HepG2 (cell line): ENCODE measurements around the gene VAMP4. TPM values are rescaled to one million over a fixed set of nuclear protein-coding genes. Genes with fewer than 3 reads are reported as not detected.

Experiments used
- GABPB1 ChIP-seq: IDR thresholded peaks from 2 replicates; pipeline ENCODE4 v1.6.1; 2016; ENCODE audit warnings: mild to moderate bottlenecking, missing genetic modification reagents, moderate library complexity, missing compliant biosample characterization
- HNRNPLL ChIP-seq: fragments of 200-400 bp; formaldehyde crosslinking; IDR thresholded peaks from 2 replicates; pipeline ENCODE4 v1.6.1; 2017; ENCODE audit warnings: mild to moderate bottlenecking, low read depth, low read length; ENCODE audit not compliant: poor library complexity, severe bottlenecking
- IKZF1 ChIP-seq: fragments of 450-650 bp; IDR thresholded peaks from 2 replicates; pipeline ENCODE4 v1.7.1; 2016
- JUN ChIP-seq: sonication (generic); formaldehyde crosslinking; IDR thresholded peaks from 2 replicates; pipeline ENCODE4 v1.4.0; 2020; ENCODE audit warnings: mild to moderate bottlenecking, missing genetic modification reagents
- KDM4B ChIP-seq: sonication (generic); formaldehyde crosslinking; IDR thresholded peaks from 2 replicates; pipeline ENCODE4 v1.4.0; 2020; ENCODE audit warnings: missing genetic modification reagents
- MYC ChIP-seq: sonication (generic); formaldehyde crosslinking; IDR thresholded peaks from 2 replicates; pipeline ENCODE4 v1.9.0; 2021; ENCODE audit warnings: missing genetic modification reagents, borderline replicate concordance
- PHF21A ChIP-seq: sonication (generic); formaldehyde crosslinking; IDR thresholded peaks from 2 replicates; pipeline ENCODE4 v1.5.0; 2020; ENCODE audit warnings: mild to moderate bottlenecking, missing genetic modification reagents
- SIX1 ChIP-seq: sonication (generic); formaldehyde crosslinking; IDR thresholded peaks from 2 replicates; pipeline ENCODE4 v1.4.0; 2020; ENCODE audit warnings: missing genetic modification reagents, borderline replicate concordance
- SRSF9 ChIP-seq: fragments of 200-400 bp; formaldehyde crosslinking; IDR thresholded peaks from 2 replicates; pipeline ENCODE4 v1.6.1; 2018; ENCODE audit warnings: borderline replicate concordance, mild to moderate bottlenecking, low read depth, low read length; ENCODE audit not compliant: insufficient read depth, poor library complexity, severe bottlenecking
- YEATS2 ChIP-seq: sonication (generic); formaldehyde crosslinking; IDR thresholded peaks from 2 replicates; pipeline ENCODE4 v1.4.0; 2020; ENCODE audit warnings: missing genetic modification reagents, borderline replicate concordance
- ZFP41 ChIP-seq: sonication (generic); formaldehyde crosslinking; IDR thresholded peaks from 2 replicates; pipeline ENCODE4 v1.4.0; 2020; ENCODE audit warnings: mild to moderate bottlenecking, missing genetic modification reagents, borderline replicate concordance
- ZMAT3 ChIP-seq: sonication (generic); formaldehyde crosslinking; conservative IDR thresholded peaks from 2 replicates; pipeline ENCODE4 v1.7.0; 2021; ENCODE audit warnings: missing genetic modification reagents
- ZNF143 ChIP-seq: sonication (generic); formaldehyde crosslinking; IDR thresholded peaks from 2 replicates; pipeline ENCODE4 v1.4.0; 2020; ENCODE audit warnings: missing genetic modification reagents
- ZNF235 ChIP-seq: sonication (generic); formaldehyde crosslinking; IDR thresholded peaks from 2 replicates; pipeline ENCODE4 v1.8.1; 2023; ENCODE audit warnings: mild to moderate bottlenecking, missing genetic modification reagents, borderline replicate concordance
- ZNF644 ChIP-seq: IDR thresholded peaks from 2 replicates; pipeline ENCODE4 v1.6.1; 2016; ENCODE audit warnings: low read depth
- ZNF780A ChIP-seq: sonication (generic); formaldehyde crosslinking; IDR thresholded peaks from 2 replicates; pipeline ENCODE4 v1.8.0; 2022; ENCODE audit warnings: mild to moderate bottlenecking, missing genetic modification reagents, moderate library complexity
- ZSCAN20 ChIP-seq: sonication (generic); formaldehyde crosslinking; IDR thresholded peaks from 2 replicates; pipeline ENCODE4 v1.4.0; 2020; ENCODE audit warnings: missing genetic modification reagents, mild to moderate bottlenecking, borderline replicate concordance
- polyA plus RNA-seq, 8 experiments: library from polyadenylated mRNA; depleted of rRNA in 3 of 8; stranded (reverse) in 7 of 8; unstranded in 1 of 8; fragments of >200 nt; fragmentation: Illumina TruSeq in 4 of 8; extraction: Trizol in 4 of 8; gene quantifications; 2 replicates each; pipeline versions ENCODE4 v1.2.1 to v1.2.3, GENCODE V29; 2011 to 2016; ENCODE audit warnings: low read depth in 4 of 8, missing spikeins in 1 of 8, mixed read lengths in 1 of 8; ENCODE audit not compliant: insufficient read depth in 1 of 8
- total RNA-seq, 5 experiments: library from RNA; depleted of rRNA; stranded (reverse); fragments of >200 nt; fragmentation: Illumina TruSeq; extraction: Trizol; gene quantifications; 2 replicates each; pipeline ENCODE4 v1.2.3, GENCODE V29; 2016; ENCODE audit warnings: low read depth in 1 of 5
- TF ChIP-seq, protein P1 (sequence below): sonication (generic); formaldehyde crosslinking; IDR thresholded peaks from 2 replicates; pipeline ENCODE4 v1.5.0; 2020; ENCODE audit warnings: mild to moderate bottlenecking, missing genetic modification reagents
- TF ChIP-seq, protein P2 (sequence below): sonication (generic); formaldehyde crosslinking; IDR thresholded peaks from 2 replicates; pipeline ENCODE4 v1.9.0; 2021; ENCODE audit warnings: missing genetic modification reagents, borderline replicate concordance
- TF ChIP-seq, protein P3 (sequence below): fragments of 450-650 bp; IDR thresholded peaks from 2 replicates; pipeline ENCODE4 v1.6.1; 2017; ENCODE audit warnings: mild to moderate bottlenecking
- TF ChIP-seq, protein P4 (sequence below): sonication (generic); formaldehyde crosslinking; IDR thresholded peaks from 2 replicates; pipeline ENCODE4 v1.4.0; 2020; ENCODE audit warnings: low read depth, mild to moderate bottlenecking, missing genetic modification reagents

VAMP4 gene
- total and polyA plus RNA-seq, 2 of the 13 experiments (the other 11 are each of a cell fraction or from before 2014, with no cell fraction given) = 1.4 to 2.0 TPM

DNA sequence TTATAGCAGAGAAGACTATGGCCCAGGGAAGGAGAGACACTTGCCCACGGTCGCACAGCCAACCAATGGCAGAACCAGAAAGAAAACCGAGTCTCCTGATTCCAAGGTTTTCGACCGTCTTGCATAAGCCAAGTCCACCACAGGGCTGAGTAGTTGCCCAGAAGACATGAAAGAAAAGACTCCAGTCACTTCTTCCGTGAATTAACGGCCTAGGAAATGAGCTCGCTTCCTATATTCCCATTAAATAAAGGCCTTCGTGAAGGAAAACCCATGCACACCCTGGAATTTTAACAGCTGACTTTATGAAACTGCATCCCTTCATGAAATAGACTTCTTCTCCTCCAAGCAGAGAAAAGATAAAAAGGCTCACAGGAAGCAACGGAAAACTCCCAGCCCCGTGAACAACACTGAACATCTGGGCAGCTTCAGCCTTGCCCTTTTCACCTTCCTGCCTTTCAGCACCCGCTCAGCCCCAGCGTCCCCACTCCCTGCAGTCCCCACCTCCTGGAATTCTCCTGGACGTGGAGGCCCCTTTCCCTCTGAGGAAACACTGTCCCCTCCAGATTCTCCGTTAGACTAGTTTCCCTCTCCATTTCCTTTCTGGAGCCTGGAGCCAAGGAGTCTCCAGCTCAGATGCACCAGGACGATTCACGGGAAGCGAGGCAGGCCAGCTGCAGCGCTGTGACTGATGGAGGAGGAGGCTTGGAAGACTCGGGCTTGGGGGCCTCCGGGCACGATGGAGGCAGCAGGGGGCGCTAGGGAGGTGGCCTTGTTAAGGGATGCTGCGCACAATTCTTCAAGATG is 86.7 kb downstream of the VAMP4 start (continued):
- TF ChIP-seq, protein P1, sequence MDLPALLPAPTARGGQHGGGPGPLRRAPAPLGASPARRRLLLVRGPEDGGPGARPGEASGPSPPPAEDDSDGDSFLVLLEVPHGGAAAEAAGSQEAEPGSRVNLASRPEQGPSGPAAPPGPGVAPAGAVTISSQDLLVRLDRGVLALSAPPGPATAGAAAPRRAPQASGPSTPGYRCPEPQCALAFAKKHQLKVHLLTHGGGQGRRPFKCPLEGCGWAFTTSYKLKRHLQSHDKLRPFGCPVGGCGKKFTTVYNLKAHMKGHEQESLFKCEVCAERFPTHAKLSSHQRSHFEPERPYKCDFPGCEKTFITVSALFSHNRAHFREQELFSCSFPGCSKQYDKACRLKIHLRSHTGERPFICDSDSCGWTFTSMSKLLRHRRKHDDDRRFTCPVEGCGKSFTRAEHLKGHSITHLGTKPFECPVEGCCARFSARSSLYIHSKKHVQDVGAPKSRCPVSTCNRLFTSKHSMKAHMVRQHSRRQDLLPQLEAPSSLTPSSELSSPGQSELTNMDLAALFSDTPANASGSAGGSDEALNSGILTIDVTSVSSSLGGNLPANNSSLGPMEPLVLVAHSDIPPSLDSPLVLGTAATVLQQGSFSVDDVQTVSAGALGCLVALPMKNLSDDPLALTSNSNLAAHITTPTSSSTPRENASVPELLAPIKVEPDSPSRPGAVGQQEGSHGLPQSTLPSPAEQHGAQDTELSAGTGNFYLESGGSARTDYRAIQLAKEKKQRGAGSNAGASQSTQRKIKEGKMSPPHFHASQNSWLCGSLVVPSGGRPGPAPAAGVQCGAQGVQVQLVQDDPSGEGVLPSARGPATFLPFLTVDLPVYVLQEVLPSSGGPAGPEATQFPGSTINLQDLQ (CRISPR knock-in tag) = no peak
- peak; percentile 71 for TF ChIP-seq ZNF644
- no peak for TF ChIP-seq KDM4B (CRISPR knock-in tag)
- TF ChIP-seq ZNF143 (CRISPR knock-in tag) = no peak
- no peak for TF ChIP-seq SIX1 (CRISPR knock-in tag)
- no peak for TF ChIP-seq PHF21A (CRISPR knock-in tag)
- TF ChIP-seq HNRNPLL = no peak
- TF ChIP-seq, protein P2, sequence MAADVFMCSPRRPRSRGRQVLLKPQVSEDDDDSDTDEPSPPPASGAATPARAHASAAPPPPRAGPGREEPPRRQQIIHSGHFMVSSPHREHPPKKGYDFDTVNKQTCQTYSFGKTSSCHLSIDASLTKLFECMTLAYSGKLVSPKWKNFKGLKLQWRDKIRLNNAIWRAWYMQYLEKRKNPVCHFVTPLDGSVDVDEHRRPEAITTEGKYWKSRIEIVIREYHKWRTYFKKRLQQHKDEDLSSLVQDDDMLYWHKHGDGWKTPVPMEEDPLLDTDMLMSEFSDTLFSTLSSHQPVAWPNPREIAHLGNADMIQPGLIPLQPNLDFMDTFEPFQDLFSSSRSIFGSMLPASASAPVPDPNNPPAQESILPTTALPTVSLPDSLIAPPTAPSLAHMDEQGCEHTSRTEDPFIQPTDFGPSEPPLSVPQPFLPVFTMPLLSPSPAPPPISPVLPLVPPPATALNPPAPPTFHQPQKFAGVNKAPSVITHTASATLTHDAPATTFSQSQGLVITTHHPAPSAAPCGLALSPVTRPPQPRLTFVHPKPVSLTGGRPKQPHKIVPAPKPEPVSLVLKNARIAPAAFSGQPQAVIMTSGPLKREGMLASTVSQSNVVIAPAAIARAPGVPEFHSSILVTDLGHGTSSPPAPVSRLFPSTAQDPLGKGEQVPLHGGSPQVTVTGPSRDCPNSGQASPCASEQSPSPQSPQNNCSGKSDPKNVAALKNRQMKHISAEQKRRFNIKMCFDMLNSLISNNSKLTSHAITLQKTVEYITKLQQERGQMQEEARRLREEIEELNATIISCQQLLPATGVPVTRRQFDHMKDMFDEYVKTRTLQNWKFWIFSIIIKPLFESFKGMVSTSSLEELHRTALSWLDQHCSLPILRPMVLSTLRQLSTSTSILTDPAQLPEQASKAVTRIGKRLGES (CRISPR knock-in tag) = no peak
- no peak for TF ChIP-seq ZMAT3 (CRISPR knock-in tag)
- no peak for TF ChIP-seq JUN (CRISPR knock-in tag)
- no peak for TF ChIP-seq ZNF780A (CRISPR knock-in tag)
- no peak for TF ChIP-seq IKZF1
- TF ChIP-seq YEATS2 (CRISPR knock-in tag) = no peak
- TF ChIP-seq ZNF235 (CRISPR knock-in tag) = no peak
- TF ChIP-seq GABPB1 = peak; percentile 13; the same call in 1 of the 2 replicates
- peak; percentile 19; the same call in 1 of the 2 replicates for TF ChIP-seq MYC (CRISPR knock-in tag)
- no peak for TF ChIP-seq ZFP41
- TF ChIP-seq, protein P3, sequence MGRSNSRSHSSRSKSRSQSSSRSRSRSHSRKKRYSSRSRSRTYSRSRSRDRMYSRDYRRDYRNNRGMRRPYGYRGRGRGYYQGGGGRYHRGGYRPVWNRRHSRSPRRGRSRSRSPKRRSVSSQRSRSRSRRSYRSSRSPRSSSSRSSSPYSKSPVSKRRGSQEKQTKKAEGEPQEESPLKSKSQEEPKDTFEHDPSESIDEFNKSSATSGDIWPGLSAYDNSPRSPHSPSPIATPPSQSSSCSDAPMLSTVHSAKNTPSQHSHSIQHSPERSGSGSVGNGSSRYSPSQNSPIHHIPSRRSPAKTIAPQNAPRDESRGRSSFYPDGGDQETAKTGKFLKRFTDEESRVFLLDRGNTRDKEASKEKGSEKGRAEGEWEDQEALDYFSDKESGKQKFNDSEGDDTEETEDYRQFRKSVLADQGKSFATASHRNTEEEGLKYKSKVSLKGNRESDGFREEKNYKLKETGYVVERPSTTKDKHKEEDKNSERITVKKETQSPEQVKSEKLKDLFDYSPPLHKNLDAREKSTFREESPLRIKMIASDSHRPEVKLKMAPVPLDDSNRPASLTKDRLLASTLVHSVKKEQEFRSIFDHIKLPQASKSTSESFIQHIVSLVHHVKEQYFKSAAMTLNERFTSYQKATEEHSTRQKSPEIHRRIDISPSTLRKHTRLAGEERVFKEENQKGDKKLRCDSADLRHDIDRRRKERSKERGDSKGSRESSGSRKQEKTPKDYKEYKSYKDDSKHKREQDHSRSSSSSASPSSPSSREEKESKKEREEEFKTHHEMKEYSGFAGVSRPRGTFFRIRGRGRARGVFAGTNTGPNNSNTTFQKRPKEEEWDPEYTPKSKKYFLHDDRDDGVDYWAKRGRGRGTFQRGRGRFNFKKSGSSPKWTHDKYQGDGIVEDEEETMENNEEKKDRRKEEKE = no peak
- no peak for TF ChIP-seq ZSCAN20
- TF ChIP-seq SRSF9 = no peak
- TF ChIP-seq, protein P4, sequence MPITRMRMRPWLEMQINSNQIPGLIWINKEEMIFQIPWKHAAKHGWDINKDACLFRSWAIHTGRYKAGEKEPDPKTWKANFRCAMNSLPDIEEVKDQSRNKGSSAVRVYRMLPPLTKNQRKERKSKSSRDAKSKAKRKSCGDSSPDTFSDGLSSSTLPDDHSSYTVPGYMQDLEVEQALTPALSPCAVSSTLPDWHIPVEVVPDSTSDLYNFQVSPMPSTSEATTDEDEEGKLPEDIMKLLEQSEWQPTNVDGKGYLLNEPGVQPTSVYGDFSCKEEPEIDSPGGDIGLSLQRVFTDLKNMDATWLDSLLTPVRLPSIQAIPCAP = no peak
